HUES6 (cell line): ENCODE measurements around the gene MAP4K5.
"Not testable (repeated sequence)": the region's sequence is repeated elsewhere in the genome, so short reads cannot be mapped to it uniquely, and the experiment has no call there.

Experiments
- H3K27ac ChIP-seq: 2 replicates; pipeline ENCODE4 v1.7.0; 2013; ENCODE audit warnings: low read depth, mild to moderate bottlenecking, low read length, inconsistent platforms
- H3K27me3 ChIP-seq: 2 replicates; pipeline ENCODE4 v1.6.1; 2013; ENCODE audit warnings: low read length; ENCODE audit not compliant: control insufficient read depth, insufficient read depth
- H3K36me3 ChIP-seq: 2 replicates; pipeline ENCODE4 v1.6.1; 2013; ENCODE audit warnings: low read length; ENCODE audit not compliant: control insufficient read depth, insufficient read depth
- H3K4me1 ChIP-seq: 2 replicates; pipeline ENCODE4 v1.6.1; 2013; ENCODE audit warnings: low read length; ENCODE audit not compliant: control insufficient read depth, insufficient read depth
- H3K4me3 ChIP-seq: 2 replicates; pipeline ENCODE4 v1.5.1; 2013; ENCODE audit warnings: low read depth, low read length
- H3K9ac ChIP-seq: one replicate; pipeline ENCODE4 v1.6.1; 2013; ENCODE audit warnings: mild to moderate bottlenecking, low read length
- H3K9me3 ChIP-seq: 2 replicates; pipeline ENCODE4 v1.6.1; 2013; ENCODE audit warnings: low read depth, low read length; ENCODE audit not compliant: control insufficient read depth, insufficient read depth

MAP4K5 gene

GRCh38 chr14:50551877-50552276 lies 19.5 kb upstream of the MAP4K5 start:
- Histone ChIP-seq H3K4me1 (no peaks in the 10 kb centered on the region), H3K36me3 (no peaks in the 10 kb centered on the region), H3K27ac (no peak overlapping the region), H3K9ac (no peak overlapping the region), H3K27me3 (peaks cover 11% of the 10 kb centered on the region; the same call in 1 of the 2 replicates), H3K4me3 (no peak overlapping the region), H3K9me3 (peaks cover 8% of the 10 kb centered on the region)

GRCh38 chr14:50550294-50550693 lies 17.9 kb upstream of the MAP4K5 start:
- Histone ChIP-seq H3K9ac (no peak overlapping the region), H3K27ac (no peak overlapping the region), H3K9me3 (peaks cover 8% of the 10 kb centered on the region), H3K4me1 (no peaks in the 10 kb centered on the region), H3K4me3 (no peak overlapping the region), H3K36me3 (no peaks in the 10 kb centered on the region), H3K27me3 (peaks cover 5% of the 10 kb centered on the region; the same call in 1 of the 2 replicates)

DNA sequence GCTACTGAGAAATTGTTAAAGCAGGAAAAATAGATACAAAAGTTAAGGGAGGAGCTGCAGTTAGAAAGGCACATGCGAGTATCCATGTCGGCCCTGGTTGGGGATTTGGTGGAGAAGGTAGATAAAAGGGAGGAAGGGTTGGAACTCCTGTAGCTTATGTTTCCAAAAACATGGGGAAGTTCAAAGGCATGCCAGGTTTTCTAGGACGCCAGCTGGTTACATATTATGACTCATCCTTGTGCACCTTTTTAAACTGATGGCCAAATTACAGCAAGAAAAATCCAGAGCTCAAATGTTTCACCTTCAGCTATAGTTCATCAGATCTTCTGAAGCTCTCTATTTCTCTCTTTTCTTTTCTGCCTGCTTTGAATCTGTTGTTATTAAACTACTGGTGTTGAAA lies 13.2 kb upstream of the MAP4K5 start:
- no peak overlapping the region for H3K4me3 ChIP-seq
- H3K27me3 ChIP-seq = no peaks in the 10 kb centered on the region
- no peak overlapping the region for H3K9ac ChIP-seq
- H3K27ac ChIP-seq = no peak overlapping the region
- 0 out of 2 replicates have a peak, but pooled peaks cover 4% of the 10 kb centered on the region for H3K4me1 ChIP-seq
- peaks cover 8% of the 10 kb centered on the region for H3K9me3 ChIP-seq
- no peaks in the 10 kb centered on the region for H3K36me3 ChIP-seq

GRCh38 chr14:50544911-50545310 lies 12.5 kb upstream of the MAP4K5 start:
- Histone ChIP-seq H3K27ac (no peak overlapping the region), H3K9me3 (peaks cover 3% of the 10 kb centered on the region), H3K36me3 (no peaks in the 10 kb centered on the region), H3K4me3 (no peak overlapping the region), H3K27me3 (no peaks in the 10 kb centered on the region), H3K9ac (no peak overlapping the region), H3K4me1 (0 out of 2 replicates have a peak, but pooled peaks cover 4% of the 10 kb centered on the region)

- Histone ChIP-seq H3K9ac (no peak overlapping the region), H3K9me3 (peaks cover 5% of the 10 kb centered on the region), H3K27me3 (no peaks in the 10 kb centered on the region), H3K27ac (no peak overlapping the region), H3K36me3 (no peaks in the 10 kb centered on the region), H3K4me1 (0 out of 2 replicates have a peak, but pooled peaks cover 4% of the 10 kb centered on the region), H3K4me3 (no peak overlapping the region)
Observed at GRCh38 chr14:50542941-50543418, 10.6 kb upstream of the MAP4K5 start.

GRCh38 chr14:50541159-50541567 lies 8.8 kb upstream of the MAP4K5 start:
- Histone ChIP-seq H3K27ac (no peak overlapping the region), H3K27me3 (no peaks in the 10 kb centered on the region), H3K9ac (no peak overlapping the region), H3K4me3 (no peak overlapping the region), H3K4me1 (0 out of 2 replicates have a peak, but pooled peaks cover 4% of the 10 kb centered on the region), H3K36me3 (no peaks in the 10 kb centered on the region), H3K9me3 (peaks cover 18% of the 10 kb centered on the region)

DNA sequence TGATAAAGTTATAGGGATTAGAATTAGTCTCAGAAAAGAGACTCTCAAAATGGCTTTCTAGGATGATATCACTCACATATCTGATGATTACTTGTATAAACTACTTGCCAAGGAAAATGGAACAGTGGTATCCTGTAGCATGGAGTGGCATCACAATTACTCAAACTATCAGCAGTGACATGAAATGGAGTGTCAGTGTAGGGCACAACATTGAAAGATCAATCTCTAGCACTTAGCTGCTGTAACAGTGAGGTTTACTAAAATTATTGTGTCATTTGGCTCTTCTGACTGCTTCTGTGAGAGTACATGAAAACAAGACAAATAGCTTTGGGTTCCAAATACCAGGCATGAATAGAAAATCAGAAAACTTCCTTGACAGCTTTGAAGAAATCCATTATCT lies 6.7 kb upstream of the MAP4K5 start:
- Histone ChIP-seq H3K4me1 (0 out of 2 replicates have a peak, but pooled peaks cover 4% of the 10 kb centered on the region), H3K4me3 (no peak overlapping the region), H3K27me3 (no peaks in the 10 kb centered on the region), H3K9me3 (peaks cover 22% of the 10 kb centered on the region), H3K36me3 (no peaks in the 10 kb centered on the region), H3K27ac (no peak overlapping the region), H3K9ac (no peak overlapping the region)

- H3K27me3 ChIP-seq, H3K27ac ChIP-seq, H3K9ac ChIP-seq, H3K4me1 ChIP-seq, H3K4me3 ChIP-seq, H3K36me3 ChIP-seq: not testable (repeated sequence)
- peaks cover 22% of the 10 kb centered on the region for H3K9me3 ChIP-seq
Observed at GRCh38 chr14:50538034-50538433, 5.7 kb upstream of the MAP4K5 start.

DNA sequence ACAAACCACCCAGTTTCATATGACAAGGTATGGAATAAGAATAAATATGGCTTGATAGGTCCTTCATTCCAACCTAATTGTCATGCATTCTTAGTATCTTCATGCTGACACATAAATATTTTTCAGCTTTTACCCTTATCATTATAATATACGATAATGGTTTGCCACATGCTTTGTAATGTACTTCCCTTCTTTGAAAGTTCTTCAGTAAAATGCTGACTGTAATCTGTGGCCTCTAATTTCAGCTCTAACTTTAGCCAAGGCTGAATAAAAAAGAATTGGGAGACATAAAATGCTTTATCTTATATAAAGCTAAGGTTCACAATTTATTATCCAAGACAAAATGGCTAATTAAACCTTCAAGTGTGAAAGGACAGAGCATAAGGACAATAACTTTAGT lies 2.6 kb upstream of the MAP4K5 start:
- no peaks in the 10 kb centered on the region for H3K36me3 ChIP-seq

DNA sequence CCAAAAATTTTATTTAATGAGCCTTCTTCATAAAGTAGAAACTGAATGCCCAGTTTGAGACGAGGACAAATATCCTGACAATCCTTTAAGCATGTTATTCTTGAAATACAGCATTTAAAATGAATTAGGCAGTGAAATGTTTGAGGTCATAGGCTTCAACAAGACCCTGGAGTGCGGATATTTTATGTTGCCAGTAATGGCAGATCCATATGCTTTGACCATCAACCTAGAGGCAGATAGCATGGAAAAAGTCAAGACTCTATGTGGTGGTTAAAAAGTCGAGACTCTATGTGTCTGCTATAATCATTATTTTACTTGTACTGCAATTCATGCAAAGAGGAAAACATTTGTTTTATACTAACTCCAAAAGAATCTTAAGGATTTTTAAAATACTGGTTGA lies 2.0 kb upstream of the MAP4K5 start:
- Histone ChIP-seq H3K4me3 (no peak overlapping the region), H3K27ac (no peak overlapping the region), H3K9me3 (peaks cover 22% of the 10 kb centered on the region), H3K4me1 (peaks cover 14% of the 10 kb centered on the region), H3K9ac (no peak overlapping the region), H3K36me3 (no peaks in the 10 kb centered on the region), H3K27me3 (no peaks in the 10 kb centered on the region)

More for the DNA sequence above, 2.6 kb upstream of the MAP4K5 start:
- Histone ChIP-seq H3K27ac (no peak overlapping the region), H3K4me3 (no peak overlapping the region), H3K4me1 (peaks cover 10% of the 10 kb centered on the region), H3K9ac (no peak overlapping the region), H3K9me3 (peaks cover 22% of the 10 kb centered on the region), H3K27me3 (no peaks in the 10 kb centered on the region)

DNA sequence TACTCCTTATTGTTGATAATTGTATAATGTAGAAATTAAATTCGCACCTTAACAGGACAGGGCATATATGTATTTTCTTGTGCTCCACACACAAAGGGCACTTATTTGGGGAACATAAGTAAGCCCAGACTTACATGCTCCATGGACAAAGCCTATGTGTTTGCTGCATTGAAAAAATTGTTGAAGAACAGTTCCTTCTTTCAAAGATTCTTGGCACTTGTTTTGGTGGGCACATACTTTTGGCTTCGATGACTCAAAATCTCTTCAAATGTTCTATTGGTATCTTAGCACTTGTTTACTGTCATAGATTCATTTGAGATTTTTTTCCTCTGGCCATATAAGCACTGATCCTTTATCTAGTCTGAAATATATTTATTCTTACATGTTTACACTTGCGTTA lies 1.4 kb upstream of the MAP4K5 start:
- H3K27ac ChIP-seq = no peak overlapping the region
- no peak overlapping the region for H3K4me3 ChIP-seq
- peaks cover 22% of the 10 kb centered on the region for H3K9me3 ChIP-seq
- no peaks in the 10 kb centered on the region for H3K27me3 ChIP-seq
- H3K4me1 ChIP-seq = peaks cover 14% of the 10 kb centered on the region
- no peak overlapping the region for H3K9ac ChIP-seq
- no peaks in the 10 kb centered on the region for H3K36me3 ChIP-seq
